Hematopoietic multipotent progenitor cell treated with erythropoietin and hydrocortisone succinate and interleukin-3 and kit ligand, for 4 days (in vitro differentiated cells): ENCODE results near the gene PTPRN2.
"Not testable (repeated sequence)": the region's sequence is repeated elsewhere in the genome, so short reads cannot be mapped to it uniquely, and the experiment has no call there.

Source experiments
- DNase-seq: peaks from one replicate; pipeline ENCODE4 v3.0.0-alpha.2; 2015

The PTPRN2 gene

GRCh38 chr7:158191671-158192070, 396.0 kb downstream of the PTPRN2 start:
- no peak for DNase-seq

- no peak for DNase-seq
These were observed 396.9 kb downstream of the PTPRN2 start for GRCh38 chr7:158190756-158191155.

- no peak for DNase-seq
These were observed 398.9 kb downstream of the PTPRN2 start for GRCh38 chr7:158188676-158189075.

- DNase-seq: no peak
These were observed 400.0 kb downstream of the PTPRN2 start for GRCh38 chr7:158187694-158187994.

DNA sequence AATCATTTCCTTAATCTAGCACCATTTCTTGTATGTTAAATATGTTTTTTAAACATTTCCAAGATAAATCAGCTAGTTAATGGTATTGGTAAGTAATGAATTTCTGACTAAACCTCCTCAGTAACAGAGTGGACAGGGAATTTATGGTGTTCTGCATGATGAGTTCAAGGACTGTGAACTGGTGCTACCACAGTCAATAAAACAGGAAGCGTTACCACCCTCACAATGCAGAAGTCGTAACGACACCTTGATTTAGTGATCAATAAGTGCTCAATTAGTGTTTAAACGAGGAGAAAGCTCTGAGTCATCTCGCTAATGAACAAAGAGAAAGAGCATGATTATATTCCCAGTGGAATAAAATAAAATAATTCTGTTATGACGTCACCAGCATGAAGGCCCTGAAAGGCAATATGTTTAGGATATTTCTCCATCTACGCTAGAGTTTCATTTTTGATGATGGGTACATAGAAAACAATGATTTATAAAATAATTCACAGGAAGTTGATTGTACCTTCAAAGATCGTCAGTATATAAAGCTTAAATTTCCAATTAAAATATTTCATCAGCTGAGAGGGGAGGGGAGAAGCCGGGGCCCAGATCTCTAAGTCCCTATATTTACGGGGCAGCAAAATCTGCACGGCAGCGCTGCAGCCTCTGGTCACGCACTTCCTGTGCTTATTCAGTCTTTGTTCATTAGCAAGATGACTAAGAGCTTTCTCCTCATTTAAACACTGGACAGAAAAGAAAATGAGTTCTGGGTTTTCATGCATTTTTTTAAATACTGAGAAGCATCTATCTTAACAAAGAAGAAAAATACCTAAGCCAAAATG, 400.5 kb downstream of the PTPRN2 start:
- no peak for DNase-seq

DNA sequence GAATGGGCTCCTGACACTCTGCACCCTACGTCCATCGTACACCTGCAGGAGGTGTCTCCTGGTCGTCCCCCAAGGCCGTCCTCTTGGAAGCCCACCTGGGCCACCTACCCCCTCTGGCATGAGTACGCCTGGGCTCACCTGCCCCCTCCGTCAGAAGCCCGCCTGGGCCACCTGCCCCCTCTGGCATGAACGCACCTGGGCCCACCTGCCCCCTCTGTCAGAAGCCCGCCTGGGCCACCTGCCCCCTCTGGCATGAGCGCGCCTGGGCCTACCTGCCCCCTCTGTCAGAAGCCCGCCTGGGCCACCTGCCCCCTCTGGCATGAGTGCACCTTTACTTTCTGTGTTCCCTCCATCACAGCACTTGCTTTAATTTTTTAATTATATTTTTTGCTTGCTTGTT, 401.2 kb downstream of the PTPRN2 start:
- no peak for DNase-seq

- no peak for DNase-seq
These were observed 402.0 kb downstream of the PTPRN2 start for GRCh38 chr7:158185653-158186052.

DNA sequence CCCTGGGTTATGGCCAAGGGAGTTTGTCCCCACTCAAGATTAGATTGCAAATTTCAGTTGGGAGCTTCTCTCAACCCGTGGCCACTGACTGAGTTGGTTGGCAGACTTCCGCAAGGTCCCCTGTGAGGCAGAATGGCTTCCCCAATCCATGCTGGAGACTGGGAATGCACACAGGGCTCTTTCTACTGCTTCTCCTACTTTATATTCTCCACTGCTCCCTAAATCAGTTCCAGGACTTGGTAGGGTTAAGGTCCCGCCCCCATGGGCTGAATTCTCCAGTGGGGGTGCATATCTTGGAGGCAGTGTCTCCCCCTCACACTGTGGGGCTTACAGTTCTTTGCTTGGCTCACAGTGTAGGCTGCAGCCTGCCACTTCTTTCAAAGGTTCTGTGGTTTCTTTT, 404.2 kb downstream of the PTPRN2 start:
- no peak for DNase-seq

DNA sequence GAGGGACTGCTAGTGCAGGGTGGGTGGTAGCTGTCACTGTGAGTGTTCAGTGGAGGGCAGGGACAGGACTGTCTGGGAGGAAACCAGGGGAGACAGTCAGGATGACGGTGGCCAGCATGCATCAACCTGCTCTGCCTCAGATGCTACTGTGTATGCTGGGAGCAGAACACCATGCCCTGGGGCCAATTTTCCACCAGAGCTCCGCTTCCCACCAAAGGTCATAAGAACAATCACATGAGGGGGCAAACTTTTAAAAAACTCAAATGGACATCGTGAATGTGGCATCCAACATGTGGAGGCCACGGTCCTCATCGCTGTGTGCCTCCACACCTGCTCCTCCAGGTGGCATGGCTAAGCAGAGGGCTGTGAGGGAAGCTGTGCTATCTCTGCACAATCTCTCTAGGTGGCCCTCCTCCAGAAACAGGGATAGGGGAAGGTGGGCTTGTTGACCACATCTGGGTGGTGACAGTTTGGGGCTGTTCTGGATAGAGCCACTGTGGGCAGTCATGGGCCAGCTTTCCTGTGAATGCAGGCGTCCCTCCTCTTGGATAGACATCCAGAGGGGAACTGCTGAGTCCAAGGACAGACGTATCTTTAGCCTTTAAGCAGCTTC, 411.0 kb downstream of the PTPRN2 start:
- DNase-seq: no peak

DNA sequence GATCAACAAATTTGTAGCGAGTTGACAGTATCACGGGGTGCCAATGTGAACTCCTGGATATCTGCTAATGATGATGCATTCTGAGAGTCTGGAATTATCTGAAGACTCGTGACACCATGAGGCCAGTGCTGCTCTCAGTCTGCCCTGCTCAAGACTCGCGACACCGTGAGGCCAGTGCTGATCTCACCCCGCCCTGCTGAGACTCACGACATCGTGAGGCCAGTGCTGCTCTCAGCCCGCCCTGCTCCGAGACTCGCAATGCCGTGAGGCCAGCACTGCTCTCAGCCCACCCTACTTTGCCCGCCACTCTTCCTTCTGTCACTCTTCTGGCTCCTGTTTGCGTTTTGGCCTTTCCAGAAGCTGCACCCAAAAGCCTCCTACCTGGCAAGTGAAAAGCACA, 411.8 kb downstream of the PTPRN2 start:
- DNase-seq: no peak

GRCh38 chr7:158174947-158175346, 412.7 kb downstream of the PTPRN2 start:
- DNase-seq: no peak

GRCh38 chr7:158167373-158167772, 420.2 kb downstream of the PTPRN2 start:
- DNase-seq: no peak

GRCh38 chr7:158166386-158167340, 421.0 kb downstream of the PTPRN2 start:
- no peak for DNase-seq

DNA sequence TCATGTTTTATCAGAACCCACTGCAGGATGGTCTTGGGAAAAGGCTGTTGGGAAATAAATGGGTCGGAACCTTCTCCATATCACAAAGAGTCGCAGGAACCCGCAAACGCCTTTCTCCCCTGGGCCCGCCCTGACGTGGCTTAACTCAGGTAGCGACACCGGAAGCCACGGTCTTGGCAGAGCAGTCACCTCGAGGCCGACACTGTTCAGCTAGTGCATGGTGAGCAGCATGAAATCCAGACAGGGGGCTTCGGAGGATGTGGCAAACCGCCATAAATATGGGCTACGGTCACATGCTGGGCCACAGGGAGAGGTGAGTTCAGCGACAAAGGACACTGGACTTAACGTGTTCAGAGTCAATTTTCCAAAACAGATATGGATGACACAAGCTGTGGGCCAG, 421.9 kb downstream of the PTPRN2 start:
- no peak for DNase-seq

- no peak for DNase-seq
These were observed 423.2 kb downstream of the PTPRN2 start for GRCh38 chr7:158164101-158165095.

DNA sequence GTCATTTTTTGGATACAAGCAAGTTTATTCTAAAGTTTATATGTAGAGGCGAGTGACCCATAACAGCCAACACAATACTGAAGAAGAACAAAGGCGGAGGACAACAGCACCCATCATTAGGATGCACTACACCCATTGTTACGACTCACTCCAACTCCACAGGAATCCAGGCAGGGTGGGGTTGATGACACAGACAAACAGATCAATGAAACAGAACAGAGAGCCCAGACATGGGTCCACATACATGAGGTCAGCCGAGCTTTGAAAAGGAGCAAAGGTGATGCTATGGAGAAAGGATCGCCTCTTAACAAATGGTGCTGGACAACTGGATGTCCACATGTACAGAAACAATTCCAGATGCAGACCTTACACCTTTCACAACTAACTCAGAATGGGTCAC, 426.4 kb downstream of the PTPRN2 start:
- DNase-seq: no peak

- DNase-seq: no peak
These were observed 427.4 kb downstream of the PTPRN2 start for GRCh38 chr7:158160199-158160598.

GRCh38 chr7:158157460-158157859, 430.2 kb downstream of the PTPRN2 start:
- DNase-seq: no peak

- not testable (repeated sequence) for DNase-seq
These were observed 436.4 kb downstream of the PTPRN2 start for GRCh38 chr7:158151273-158151672.

- DNase-seq: no peak
These were observed 437.4 kb downstream of the PTPRN2 start for GRCh38 chr7:158150234-158150633.

DNA sequence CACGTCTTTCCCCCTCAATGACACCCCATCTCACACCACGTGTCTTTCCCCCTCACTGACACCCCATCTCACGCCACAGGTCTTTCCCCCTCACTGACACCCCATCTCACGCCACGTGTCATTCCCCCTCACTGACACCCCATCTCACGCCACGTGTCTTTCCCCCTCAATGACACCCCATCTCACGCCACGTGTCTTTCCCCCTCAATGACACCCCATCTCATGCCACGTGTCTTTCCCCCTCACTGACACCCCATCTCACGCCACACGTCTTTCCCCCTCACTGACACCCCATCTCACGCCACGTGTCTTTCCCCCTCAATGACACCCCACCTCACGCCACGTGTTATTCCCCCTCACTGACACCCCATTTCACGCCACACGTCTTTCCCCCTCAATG, 440.2 kb downstream of the PTPRN2 start:
- not testable (repeated sequence) for DNase-seq

- DNase-seq: no peak
These were observed 442.3 kb downstream of the PTPRN2 start for GRCh38 chr7:158145370-158145769.
